ENCODE results near the gene SPOCD1.
A peak's percentile ranks its signal among the peaks of the same experiment; 100 is the strongest.

SPOCD1 gene

GRCh38 chr1:31788138-31788824 lies 27.5 kb downstream of the SPOCD1 start:
- peak; percentile 83 for DNase-seq (ENCODE audit: low spot score)

GRCh38 chr1:31787786-31788137 lies 28.1 kb downstream of the SPOCD1 start:
- no peak for DNase-seq (ENCODE audit: low spot score)

GRCh38 chr1:31787261-31787660 lies 28.6 kb downstream of the SPOCD1 start:
- DNase-seq (ENCODE audit: low spot score): no peak

- no peak for DNase-seq (ENCODE audit: low spot score)
These were observed 29.3 kb downstream of the SPOCD1 start for GRCh38 chr1:31786366-31787060.

- DNase-seq (ENCODE audit: low spot score): no peak
These were observed 29.9 kb downstream of the SPOCD1 start for GRCh38 chr1:31785947-31786290.

- DNase-seq (ENCODE audit: low spot score): no peak
These were observed 30.5 kb downstream of the SPOCD1 start for GRCh38 chr1:31785020-31785946.

- no peak for DNase-seq (ENCODE audit: low spot score)
These were observed 31.3 kb downstream of the SPOCD1 start for GRCh38 chr1:31784356-31785019.

- no peak for DNase-seq (ENCODE audit: low spot score)
These were observed 32.0 kb downstream of the SPOCD1 start for GRCh38 chr1:31783846-31784245.

GRCh38 chr1:31782421-31783410 lies 33.1 kb downstream of the SPOCD1 start:
- DNase-seq (ENCODE audit: low spot score): peak; percentile 54

GRCh38 chr1:31781756-31782371 lies 34.0 kb downstream of the SPOCD1 start:
- no peak for DNase-seq (ENCODE audit: low spot score)

- DNase-seq (ENCODE audit: low spot score): no peak
These were observed 34.6 kb downstream of the SPOCD1 start for GRCh38 chr1:31781138-31781755.

- DNase-seq (ENCODE audit: low spot score): no peak
These were observed 35.2 kb downstream of the SPOCD1 start for GRCh38 chr1:31780632-31781031.

- DNase-seq (ENCODE audit: low spot score): no peak
These were observed 36.1 kb downstream of the SPOCD1 start for GRCh38 chr1:31779687-31780086.

GRCh38 chr1:31778763-31779488 lies 36.9 kb downstream of the SPOCD1 start:
- DNase-seq (ENCODE audit: low spot score): no peak

GRCh38 chr1:31776516-31776915 lies 39.3 kb downstream of the SPOCD1 start:
- no peak for DNase-seq (ENCODE audit: low spot score)

- DNase-seq (ENCODE audit: low spot score): no peak
These were observed 39.8 kb downstream of the SPOCD1 start for GRCh38 chr1:31776032-31776431.

GRCh38 chr1:31775210-31775999 lies 40.4 kb downstream of the SPOCD1 start:
- DNase-seq (ENCODE audit: low spot score): no peak

GRCh38 chr1:31774495-31774894 lies 41.3 kb downstream of the SPOCD1 start:
- DNase-seq (ENCODE audit: low spot score): no peak
